ENCODE data around the gene RNF213.

The RNF213 gene

DNA sequence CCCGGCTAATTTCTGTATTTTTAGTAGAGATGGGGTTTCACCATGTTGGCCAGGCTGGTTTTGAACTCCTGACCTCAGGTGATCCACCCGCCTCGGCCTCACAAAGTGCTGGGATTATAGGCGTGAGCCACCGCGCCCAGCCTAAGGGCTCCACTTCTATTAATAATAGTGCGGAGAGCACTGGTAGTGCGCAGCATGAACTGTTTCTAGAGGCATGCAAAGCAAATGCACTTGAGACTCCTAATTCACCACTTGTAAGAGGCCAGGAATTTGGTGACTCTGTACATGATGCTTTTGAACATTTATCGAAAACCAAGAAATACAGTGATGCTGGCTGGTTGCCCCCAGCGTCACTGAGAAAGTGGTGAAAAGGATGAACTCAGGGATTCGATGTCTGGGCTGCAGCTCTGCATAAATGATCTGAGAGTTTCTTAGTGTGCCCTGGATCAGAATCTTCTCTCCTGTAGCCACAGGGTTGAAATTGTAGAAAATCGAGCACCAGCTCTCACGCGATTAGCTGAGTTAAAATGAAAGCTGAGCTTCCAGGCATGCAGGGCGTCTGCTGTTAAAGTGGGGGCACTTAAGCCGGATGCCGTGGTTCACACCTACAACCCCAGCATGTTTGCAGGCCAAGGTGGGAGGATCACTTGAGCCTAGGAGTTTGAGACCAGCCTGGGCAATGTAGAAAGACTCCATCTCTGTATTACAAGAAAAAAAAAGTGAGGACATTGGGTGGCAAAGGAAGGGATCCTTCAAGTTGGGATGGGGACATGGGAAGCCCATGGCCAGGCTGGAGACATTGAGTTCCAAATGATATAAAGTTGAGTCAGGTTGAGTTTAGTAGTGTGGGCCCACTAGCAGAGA lies 4.8 kb downstream of the RNF213 start:
- H3K4me1 ChIP-seq (ENCODE audit: low read length) = peaks cover 20% of the 10 kb centered on the region
- no peaks in the 10 kb centered on the region for H3K9me3 ChIP-seq (replicated peaks; ENCODE audit: insufficient read depth, low read length)
- H3K36me3 ChIP-seq (replicated peaks; ENCODE audit: insufficient read depth, low read length) = peaks cover 5% of the 10 kb centered on the region; the same call in 1 of the 2 replicates
- no peak overlapping the region for H3K4me2 ChIP-seq (ENCODE audit: low read depth, low read length)
- no peak for DNase-seq
- H3K27ac ChIP-seq (ENCODE audit: low read length) = no peak overlapping the region
- no peaks in the 10 kb centered on the region for H4K20me1 ChIP-seq (ENCODE audit: insufficient read depth, low read length)
- H2AFZ ChIP-seq (ENCODE audit: low read length) = no peak overlapping the region
- no peak for TF ChIP-seq EZH2phosphoT487 (IDR thresholded peaks at IDR 0.05; ENCODE audit: low read length)
- TF ChIP-seq EZH2 (optimal IDR thresholded peaks at IDR 0.05; ENCODE audit: low read depth, low read length) = no peak
- TF ChIP-seq, protein P1, sequence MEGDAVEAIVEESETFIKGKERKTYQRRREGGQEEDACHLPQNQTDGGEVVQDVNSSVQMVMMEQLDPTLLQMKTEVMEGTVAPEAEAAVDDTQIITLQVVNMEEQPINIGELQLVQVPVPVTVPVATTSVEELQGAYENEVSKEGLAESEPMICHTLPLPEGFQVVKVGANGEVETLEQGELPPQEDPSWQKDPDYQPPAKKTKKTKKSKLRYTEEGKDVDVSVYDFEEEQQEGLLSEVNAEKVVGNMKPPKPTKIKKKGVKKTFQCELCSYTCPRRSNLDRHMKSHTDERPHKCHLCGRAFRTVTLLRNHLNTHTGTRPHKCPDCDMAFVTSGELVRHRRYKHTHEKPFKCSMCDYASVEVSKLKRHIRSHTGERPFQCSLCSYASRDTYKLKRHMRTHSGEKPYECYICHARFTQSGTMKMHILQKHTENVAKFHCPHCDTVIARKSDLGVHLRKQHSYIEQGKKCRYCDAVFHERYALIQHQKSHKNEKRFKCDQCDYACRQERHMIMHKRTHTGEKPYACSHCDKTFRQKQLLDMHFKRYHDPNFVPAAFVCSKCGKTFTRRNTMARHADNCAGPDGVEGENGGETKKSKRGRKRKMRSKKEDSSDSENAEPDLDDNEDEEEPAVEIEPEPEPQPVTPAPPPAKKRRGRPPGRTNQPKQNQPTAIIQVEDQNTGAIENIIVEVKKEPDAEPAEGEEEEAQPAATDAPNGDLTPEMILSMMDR (IDR thresholded peaks at IDR 0.05; ENCODE audit: low read length) = no peak
- no peak overlapping the region for H3K9ac ChIP-seq (ENCODE audit: low read length)
- peaks cover 34% of the 10 kb centered on the region for H3K79me2 ChIP-seq (ENCODE audit: low read length)
- H3K9me2 ChIP-seq (replicated peaks; ENCODE audit: insufficient read depth, low read length) = no peaks in the 10 kb centered on the region
- H3F3A ChIP-seq (ENCODE audit: insufficient read depth, low read length) = peaks cover 30% of the 10 kb centered on the region
- no peaks in the 10 kb centered on the region for H3K27me3 ChIP-seq (replicated peaks; ENCODE audit: insufficient read depth, low read length)
- no peak overlapping the region for H3K4me3 ChIP-seq (ENCODE audit: low read length)

DNA sequence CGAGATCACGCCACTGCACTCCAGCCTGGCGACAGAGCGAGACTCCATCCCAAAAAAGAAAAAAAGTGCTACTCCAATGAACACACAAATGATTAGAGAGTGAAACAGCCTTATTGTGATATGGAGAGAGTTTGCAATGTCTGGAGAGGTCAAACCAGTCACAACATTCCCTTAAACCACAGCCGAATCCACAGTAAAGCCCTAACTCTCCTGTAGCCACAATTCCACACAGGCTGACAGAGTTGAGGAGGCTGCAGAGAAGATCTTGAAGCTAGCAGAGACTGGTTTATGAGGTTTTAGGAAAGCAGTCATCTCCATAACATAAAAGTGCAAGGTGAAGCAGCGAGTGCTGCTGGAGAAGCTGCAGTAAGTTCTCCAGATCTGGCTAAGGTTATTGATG lies 6.7 kb downstream of the RNF213 start:
- H3K4me3 ChIP-seq (ENCODE audit: low read length) = no peak overlapping the region
- H3K4me2 ChIP-seq (ENCODE audit: low read depth, low read length) = no peak overlapping the region
- no peak for DNase-seq
- H3K79me2 ChIP-seq (ENCODE audit: low read length) = peaks cover 42% of the 10 kb centered on the region
- no peaks in the 10 kb centered on the region for H4K20me1 ChIP-seq (ENCODE audit: insufficient read depth, low read length)
- TF ChIP-seq, protein P1 (IDR thresholded peaks at IDR 0.05; ENCODE audit: low read length) = no peak
- TF ChIP-seq EZH2phosphoT487 (IDR thresholded peaks at IDR 0.05; ENCODE audit: low read length) = no peak
- TF ChIP-seq EZH2 (optimal IDR thresholded peaks at IDR 0.05; ENCODE audit: low read depth, low read length) = no peak
- no peak overlapping the region for H3K27ac ChIP-seq (ENCODE audit: low read length)
- H3K27me3 ChIP-seq (replicated peaks; ENCODE audit: insufficient read depth, low read length) = no peaks in the 10 kb centered on the region
- peaks cover 8% of the 10 kb centered on the region for H3K4me1 ChIP-seq (ENCODE audit: low read length)
- peaks cover 13% of the 10 kb centered on the region for H3F3A ChIP-seq (ENCODE audit: insufficient read depth, low read length)
- H3K36me3 ChIP-seq (replicated peaks; ENCODE audit: insufficient read depth, low read length) = peaks cover 5% of the 10 kb centered on the region; the same call in 1 of the 2 replicates
- no peak overlapping the region for H3K9ac ChIP-seq (ENCODE audit: low read length)
- H3K9me3 ChIP-seq (replicated peaks; ENCODE audit: insufficient read depth, low read length) = no peaks in the 10 kb centered on the region
- H2AFZ ChIP-seq (ENCODE audit: low read length) = no peak overlapping the region
- no peaks in the 10 kb centered on the region for H3K9me2 ChIP-seq (replicated peaks; ENCODE audit: insufficient read depth, low read length)

DNA sequence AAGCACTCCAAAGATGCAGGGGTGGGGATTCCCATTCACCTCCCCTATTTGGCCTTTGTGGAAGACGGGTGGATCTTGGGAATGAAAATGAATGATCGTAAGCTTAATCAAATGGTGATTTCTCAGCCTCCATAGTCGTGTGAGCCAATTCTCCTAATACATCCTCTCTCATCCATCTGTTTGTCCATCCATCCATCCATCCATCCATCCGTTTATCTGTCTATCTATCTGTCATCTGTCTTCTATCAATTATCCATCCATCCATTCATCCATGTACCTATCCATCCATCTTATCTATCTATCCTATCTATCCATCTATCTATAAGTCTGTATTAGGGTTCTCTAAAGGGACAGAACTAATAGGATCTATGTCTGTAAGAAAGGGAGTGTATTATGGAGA lies 7.8 kb downstream of the RNF213 start:
- no peak overlapping the region for H3K27ac ChIP-seq (ENCODE audit: low read length)
- H3K79me2 ChIP-seq (ENCODE audit: low read length) = peaks cover 42% of the 10 kb centered on the region
- H3K27me3 ChIP-seq (replicated peaks; ENCODE audit: insufficient read depth, low read length) = no peaks in the 10 kb centered on the region
- no peak overlapping the region for H3K4me3 ChIP-seq (ENCODE audit: low read length)
- peaks cover 5% of the 10 kb centered on the region; the same call in 1 of the 2 replicates for H3F3A ChIP-seq (ENCODE audit: insufficient read depth, low read length)
- no peak for TF ChIP-seq EZH2phosphoT487 (IDR thresholded peaks at IDR 0.05; ENCODE audit: low read length)
- TF ChIP-seq, protein P1 (IDR thresholded peaks at IDR 0.05; ENCODE audit: low read length) = no peak
- no peak for TF ChIP-seq EZH2 (optimal IDR thresholded peaks at IDR 0.05; ENCODE audit: low read depth, low read length)
- no peak for DNase-seq
- H2AFZ ChIP-seq (ENCODE audit: low read length) = no peak overlapping the region
- peaks cover 5% of the 10 kb centered on the region; the same call in 1 of the 2 replicates for H3K36me3 ChIP-seq (replicated peaks; ENCODE audit: insufficient read depth, low read length)
- H3K9me2 ChIP-seq (replicated peaks; ENCODE audit: insufficient read depth, low read length) = no peaks in the 10 kb centered on the region
- H3K4me2 ChIP-seq (ENCODE audit: low read depth, low read length) = no peak overlapping the region
- H4K20me1 ChIP-seq (ENCODE audit: insufficient read depth, low read length) = no peaks in the 10 kb centered on the region
- no peak overlapping the region for H3K9ac ChIP-seq (ENCODE audit: low read length)
- no peaks in the 10 kb centered on the region for H3K4me1 ChIP-seq (ENCODE audit: low read length)
- no peaks in the 10 kb centered on the region for H3K9me3 ChIP-seq (replicated peaks; ENCODE audit: insufficient read depth, low read length)
